H1 (cell line): Measurements from ENCODE around the gene BCAM. TPM values are rescaled to one million over a fixed set of nuclear protein-coding genes. Genes with fewer than 3 reads are reported as not detected.
"Not testable (repeated sequence)": the region's sequence is repeated elsewhere in the genome, so short reads cannot be mapped to it uniquely, and the experiment has no call there.

Experiments
- CTCF ChIA-PET: fragments of 300-600 bp; sonication (Branson Sonifier 250); formaldehyde crosslinking; loops from one replicate; lab custom pipeline; 2021; ENCODE audit not compliant: partially characterized antibody; lab: Charles Lee
- POLR2A ChIA-PET: fragments of 300-600 bp; sonication (Branson Sonifier 250); formaldehyde crosslinking; loops from one replicate; lab custom pipeline; 2021; ENCODE audit warnings: inconsistent platforms; ENCODE audit not compliant: partially characterized antibody; lab: Charles Lee
- DNase-seq, 2 experiments: peaks; one replicate each; pipeline versions ENCODE4 v3.0.0 to v3.0.0-alpha.2; 2010 to 2022; ENCODE audit warnings: low spot score in 2 of 2, low read depth in 1 of 2, mixed read lengths in 1 of 2
- FAIRE-seq: peaks from 2 replicates; lab custom pipeline; 2011; peaks lifted over from hg19 to GRCh38; lab: Jason Lieb, UNC
- H2AFZ ChIP-seq: 2 replicates; pipeline ENCODE4 v1.8.1; 2012; ENCODE audit warnings: low read length, inconsistent platforms
- H2AK5ac ChIP-seq: 2 replicates; pipeline ENCODE4 v1.6.1; 2013; ENCODE audit warnings: low read depth, low read length
- H2BK120ac ChIP-seq: replicated peaks from 2 replicates; pipeline ENCODE3; 2013; ENCODE audit warnings: low read depth, low read length, inconsistent platforms
- H2BK12ac ChIP-seq: 2 replicates; pipeline ENCODE4 v1.6.1; 2013; ENCODE audit warnings: low read depth, low read length
- H2BK15ac ChIP-seq: 2 replicates; pipeline ENCODE4 v1.6.1; 2013; ENCODE audit warnings: low read length
- H2BK20ac ChIP-seq: 2 replicates; pipeline ENCODE4 v1.6.1; 2013; ENCODE audit warnings: low read length
- H2BK5ac ChIP-seq: 2 replicates; pipeline ENCODE4 v1.6.1; 2013; ENCODE audit warnings: low read depth, low read length
- H3K14ac ChIP-seq: 2 replicates; pipeline ENCODE4 v1.6.1; 2013; ENCODE audit warnings: inconsistent platforms; ENCODE audit not compliant: insufficient read length
- H3K18ac ChIP-seq: 2 replicates; pipeline ENCODE4 v1.6.1; 2013; ENCODE audit warnings: low read length; ENCODE audit errors: extremely low read depth
- H3K23ac ChIP-seq: 2 replicates; pipeline ENCODE4 v1.6.1; 2013; ENCODE audit warnings: inconsistent platforms; ENCODE audit not compliant: insufficient read length
- H3K23me2 ChIP-seq: 2 replicates; pipeline ENCODE4 v1.6.1; 2013; ENCODE audit warnings: low read depth, low read length
- H3K27ac ChIP-seq: 2 replicates; pipeline ENCODE4 v1.6.1; 2011; ENCODE audit warnings: low read depth, low read length, inconsistent platforms
- H3K27me3 ChIP-seq, 4 experiments: replicated peaks in 1 of 4; 1 replicate in 1 of 4; 2 replicates in 3 of 4; pipeline versions ENCODE4 v1.6.1 to v1.8.1; 2011 to 2013; ENCODE audit warnings: low read length in 3 of 4, mild to moderate bottlenecking in 3 of 4, inconsistent platforms in 2 of 4, mixed read lengths in 2 of 4, moderate library complexity in 1 of 4; ENCODE audit not compliant: control insufficient read depth in 3 of 4, insufficient read depth in 3 of 4; ENCODE audit errors: extremely low read depth in 1 of 4
- H3K36me3 ChIP-seq, 4 experiments: 2 replicates each; pipeline versions ENCODE4 v1.6.1 to v1.8.1; 2011 to 2013; ENCODE audit warnings: mild to moderate bottlenecking in 4 of 4, low read length in 3 of 4, moderate library complexity in 2 of 4, control low read depth in 1 of 4, inconsistent platforms in 1 of 4; ENCODE audit not compliant: insufficient read depth in 4 of 4, control insufficient read depth in 2 of 4
- H3K4ac ChIP-seq: replicated peaks from 2 replicates; pipeline ENCODE3; 2013; ENCODE audit warnings: low read length, low read depth, mixed read lengths, inconsistent platforms; ENCODE audit not compliant: insufficient read length
- H3K4me1 ChIP-seq, 4 experiments: replicated peaks in 1 of 4; 1 replicate in 1 of 4; 2 replicates in 3 of 4; pipeline versions ENCODE4 v1.6.1 to v1.8.1; 2011 to 2013; ENCODE audit warnings: low read length in 3 of 4, inconsistent platforms in 2 of 4, mixed read lengths in 1 of 4; ENCODE audit not compliant: insufficient read depth in 4 of 4, control insufficient read depth in 3 of 4
- H3K4me2 ChIP-seq, 2 experiments: 2 replicates each; pipeline versions ENCODE4 v1.6.1 to v1.8.1; 2011 to 2013; ENCODE audit warnings: low read depth in 2 of 2, low read length in 2 of 2, control low read depth in 1 of 2, inconsistent platforms in 1 of 2, mild to moderate bottlenecking in 1 of 2; ENCODE audit not compliant: insufficient read depth in 1 of 2
- H3K4me3 ChIP-seq, 4 experiments: fragments of 200-600, 300-600 bp in 1 of 4; sonication (generic), shearing (Covaris generic), sonication (Bioruptor Twin) in 1 of 4; 2 replicates each; pipeline versions ENCODE4 v1.5.1 to v1.8.1; 2011 to 2016; ENCODE audit warnings: low read length in 4 of 4, low read depth in 3 of 4, control low read depth in 2 of 4, inconsistent platforms in 2 of 4, mild to moderate bottlenecking in 2 of 4, mixed read lengths in 1 of 4, moderate library complexity in 1 of 4; ENCODE audit not compliant: insufficient read depth in 2 of 4; ENCODE audit errors: extremely low read depth in 1 of 4
- H3K56ac ChIP-seq: replicated peaks from 2 replicates; pipeline ENCODE3; 2013; ENCODE audit warnings: low read depth, mild to moderate bottlenecking, mixed read lengths, low read length, inconsistent platforms; ENCODE audit not compliant: insufficient read length
- H3K79me1 ChIP-seq: 2 replicates; pipeline ENCODE4 v1.6.1; 2013; ENCODE audit warnings: low read depth, low read length, control low read depth
- H3K79me2 ChIP-seq, 2 experiments: 2 replicates each; pipeline versions ENCODE4 v1.6.1 to v1.8.1; 2012 to 2013; ENCODE audit warnings: low read length in 2 of 2, mild to moderate bottlenecking in 2 of 2, inconsistent platforms in 1 of 2; ENCODE audit not compliant: insufficient read depth in 2 of 2, control insufficient read depth in 1 of 2
- H3K9ac ChIP-seq, 4 experiments: replicated peaks in 1 of 4; 1 replicate in 1 of 4; 2 replicates in 3 of 4; pipeline versions ENCODE4 v1.6.1 to v1.8.1; 2011 to 2013; ENCODE audit warnings: low read depth in 3 of 4, low read length in 3 of 4, control low read depth in 2 of 4, mild to moderate bottlenecking in 2 of 4, moderate library complexity in 2 of 4, inconsistent platforms in 1 of 4; ENCODE audit errors: extremely low read depth in 1 of 4
- H3K9me3 ChIP-seq, 2 experiments: 2 replicates each; pipeline versions ENCODE4 v1.6.1 to v1.8.1; 2012 to 2013; ENCODE audit warnings: mild to moderate bottlenecking in 2 of 2, moderate library complexity in 2 of 2, control low read depth in 1 of 2, inconsistent platforms in 1 of 2, low read depth in 1 of 2, low read length in 1 of 2, mixed read lengths in 1 of 2; ENCODE audit not compliant: insufficient read depth in 2 of 2
- H4K20me1 ChIP-seq, 2 experiments: replicated peaks in 1 of 2; 2 replicates each; pipeline versions ENCODE3 to v1.8.1; 2011 to 2013; ENCODE audit warnings: inconsistent platforms in 2 of 2, low read length in 2 of 2, mild to moderate bottlenecking in 1 of 2; ENCODE audit not compliant: insufficient read depth in 2 of 2, control insufficient read depth in 1 of 2
- H4K5ac ChIP-seq: 2 replicates; pipeline ENCODE4 v1.6.1; 2013; ENCODE audit warnings: low read length, low read depth, mixed read lengths, inconsistent platforms; ENCODE audit not compliant: insufficient read length
- H4K8ac ChIP-seq: 2 replicates; pipeline ENCODE4 v1.8.0; 2013; ENCODE audit warnings: mild to moderate bottlenecking, moderate library complexity, low read length, inconsistent platforms; ENCODE audit not compliant: insufficient read depth; ENCODE audit errors: extremely low read depth
- H4K91ac ChIP-seq: replicated peaks from 2 replicates; pipeline ENCODE3; 2013; ENCODE audit warnings: low read length, mixed read lengths, inconsistent platforms; ENCODE audit not compliant: insufficient read length
- WGBS, 2 experiments: shearing (Covaris generic) in 1 of 2; methylation state at CpG; one replicate each; pipeline versions ENCODE4 v1.1.6 to v1.1.7; 2013 to 2015; ENCODE audit warnings: low lambda C conversion rate in 2 of 2, mixed read lengths in 2 of 2, inconsistent platforms in 1 of 2, low coverage in 1 of 2, missing lambda C conversion rate in 1 of 2; ENCODE audit not compliant: insufficient replicate concordance in 2 of 2, insufficient coverage in 1 of 2, insufficient read length in 1 of 2; ENCODE audit errors: extremely low coverage in 1 of 2, missing lambda C conversion rate in 1 of 2; 5-methylcytosine and 5-hydroxymethylcytosine counted together
- polyA plus RNA-seq, 7 experiments: library from polyadenylated mRNA; depleted of rRNA in 3 of 7; stranded (reverse) in 5 of 7; unstranded in 2 of 7; fragments of >200 nt in 5 of 7; fragments of 200-250 nt in 2 of 7; gene quantifications; 1 replicate in 5 of 7; 2 replicates in 1 of 7; 4 replicates in 1 of 7; pipeline versions ENCODE4 v1.2.1 to v1.2.3, GENCODE V29; 2011 to 2013; ENCODE audit warnings: missing spikeins in 2 of 7, mixed read lengths in 2 of 7
- total RNA-seq: library from RNA; stranded (reverse); fragmentation: NEBNext Ultra II Directional; extraction: Animal tissue kit (Norgen Biotek cat#: 25700); gene quantifications from 2 replicates; pipeline ENCODE4 v1.2.1, GENCODE V29; 2021

BCAM gene
- total and polyA plus RNA-seq, 2 of the 8 experiments (the other 6 are each of a cell fraction or from before 2014, with no cell fraction given): 32.5 to 81.4 TPM

GRCh38 chr19:44781694-44782093 is 27.2 kb upstream of the BCAM start:
- CTCF ChIA-PET: interaction anchor here (1.2 to 8.1 kb wide), 12 partner anchors 10 to 132 kb away, joined by 3 to 116 read pairs (median 10); partner anchors contain the start of gene BCAM

More at GRCh38 chr19:44781694-44782093, 27.2 kb upstream of the BCAM start:
- not testable (repeated sequence) for H3K18ac ChIP-seq, DNase-seq, H3K9ac ChIP-seq, H3K79me1 ChIP-seq, H2AK5ac ChIP-seq, H2BK120ac ChIP-seq, H3K4me2 ChIP-seq, H3K23ac ChIP-seq, H3K79me2 ChIP-seq, H4K91ac ChIP-seq, H3K23me2 ChIP-seq, H3K4ac ChIP-seq, H2AFZ ChIP-seq, H4K8ac ChIP-seq, H2BK12ac ChIP-seq, H2BK20ac ChIP-seq, H3K4me1 ChIP-seq, H3K56ac ChIP-seq, H3K27me3 ChIP-seq, H3K4me3 ChIP-seq, H3K9me3 ChIP-seq, H4K20me1 ChIP-seq, H2BK5ac ChIP-seq, H3K27ac ChIP-seq, H4K5ac ChIP-seq, FAIRE-seq, H3K14ac ChIP-seq, H2BK15ac ChIP-seq
- POLR2A ChIA-PET: interaction anchor here (1.1 to 2.9 kb wide), 5 partner anchors 14 to 181 kb away, joined by 3 to 7 read pairs (median 4); partner anchors contain the start of gene BCAM
- no CpG with 5 or more reads among the region's 2 CpGs for WGBS, 2 experiments
- H3K36me3 ChIP-seq: peaks cover 0 to 13% (median 5%) of the 10 kb centered on the region in 4 experiments; a peak in 4 of 8 replicates
